Activated CD4-positive, alpha-beta memory T cell treated with anti-CD3 and anti-CD28 coated beads for 36 hours (primary cell): Measurements from ENCODE around the gene EPN1. TPM values are rescaled to one million over a fixed set of nuclear protein-coding genes. Genes with fewer than 3 reads are reported as not detected.

ENCODE experiments used
- total RNA-seq, 2 experiments: library from RNA; stranded (reverse); gene quantifications; one replicate each; pipeline ENCODE4 v1.2.3, GENCODE V29; 2021

Gene EPN1
- total RNA-seq, 2 experiments from 2014 or later, result 36.0 to 36.1 TPM

Other genes with a start within 250 kb of the EPN1 start
- not detected for gene SHISA7, start 231.9 kb upstream of the EPN1 start, total RNA-seq
- gene ISOC2, start 213.6 kb upstream of the EPN1 start, total RNA-seq, result 10 to 100 TPM; 24.6 to 24.7 TPM
- not detected for gene C19orf85, start 210.5 kb upstream of the EPN1 start, total RNA-seq
- 1 to 10 TPM; 5.8 to 6.9 TPM for gene ZNF628, start 198.6 kb upstream of the EPN1 start, total RNA-seq
- gene NAT14, start 190.0 kb upstream of the EPN1 start, total RNA-seq, result 10 to 100 TPM in 1 of 2 experiments, 1 to 10 TPM in 1; 8.5 to 12.9 TPM
- under 1 TPM in 1 of 2 experiments, not detected in 1; 0.33 TPM for gene SSC5D, start 186.8 kb upstream of the EPN1 start, total RNA-seq
- gene SBK2, start 138.1 kb upstream of the EPN1 start, total RNA-seq, result not detected
- gene SBK3, start 129.7 kb upstream of the EPN1 start, total RNA-seq, result not detected
- gene ZNF579, start 94.4 kb upstream of the EPN1 start, total RNA-seq, result 1 to 10 TPM; 6.6 to 6.7 TPM
- gene FIZ1, start 75.7 kb upstream of the EPN1 start, total RNA-seq, result 10 to 100 TPM; 13.8 to 13.9 TPM
- 10 to 100 TPM; 21.5 to 25.1 TPM for gene ZNF524, start 74.9 kb upstream of the EPN1 start, total RNA-seq
- gene ZNF865, start 69.6 kb upstream of the EPN1 start, total RNA-seq, result 10 to 100 TPM; 12.0 to 13.3 TPM
- gene ZNF784, start 50.7 kb upstream of the EPN1 start, total RNA-seq, result 1 to 10 TPM; 3.9 to 4.4 TPM
- gene ZNF580, start 34.2 kb upstream of the EPN1 start, total RNA-seq, result 10 to 100 TPM; 23.4 to 23.5 TPM
- 10 to 100 TPM; 19.2 to 20.1 TPM for gene ZNF581, start 31.6 kb upstream of the EPN1 start, total RNA-seq
- 1 to 10 TPM; 3.6 to 4.0 TPM for gene CCDC106, start 27.0 kb upstream of the EPN1 start, total RNA-seq
- 100 to 1,000 TPM; 249 to 251 TPM for gene U2AF2, start 20.2 kb upstream of the EPN1 start, total RNA-seq
- not detected for gene NLRP9, start 63.2 kb downstream of the EPN1 start, total RNA-seq
- gene RFPL4A, start 83.9 kb downstream of the EPN1 start, total RNA-seq, result not detected
- not detected for gene RFPL4AL1, start 93.9 kb downstream of the EPN1 start, total RNA-seq
- not detected for gene NLRP11, start 156.8 kb downstream of the EPN1 start, total RNA-seq
- not detected for gene NLRP4, start 161.3 kb downstream of the EPN1 start, total RNA-seq